Stimulated activated CD4-positive, alpha-beta T cell treated with anti-CD3 and anti-CD28 coated beads, Interleukin-15, amount 100 ng/mL, for 1 hour (primary cell): ENCODE data around the gene RETREG3.
"Not testable (repeated sequence)": the region's sequence is repeated elsewhere in the genome, so short reads cannot be mapped to it uniquely, and the experiment has no call there.

Experiments used
- DNase-seq, 2 donors: peaks; one replicate each; pipeline ENCODE4 v3.0.0-alpha.2; 2020; ENCODE audit warnings: low read depth in 1 of 2, low spot score in 1 of 2

Gene RETREG3, protein sequence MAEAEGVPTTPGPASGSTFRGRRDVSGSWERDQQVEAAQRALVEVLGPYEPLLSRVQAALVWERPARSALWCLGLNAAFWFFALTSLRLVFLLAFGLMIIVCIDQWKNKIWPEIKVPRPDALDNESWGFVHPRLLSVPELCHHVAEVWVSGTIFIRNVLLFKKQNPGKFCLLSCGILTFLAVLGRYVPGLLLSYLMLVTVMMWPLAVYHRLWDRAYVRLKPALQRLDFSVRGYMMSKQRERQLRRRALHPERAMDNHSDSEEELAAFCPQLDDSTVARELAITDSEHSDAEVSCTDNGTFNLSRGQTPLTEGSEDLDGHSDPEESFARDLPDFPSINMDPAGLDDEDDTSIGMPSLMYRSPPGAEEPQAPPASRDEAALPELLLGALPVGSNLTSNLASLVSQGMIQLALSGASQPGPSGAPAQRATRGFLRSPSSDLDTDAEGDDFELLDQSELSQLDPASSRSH

DNA sequence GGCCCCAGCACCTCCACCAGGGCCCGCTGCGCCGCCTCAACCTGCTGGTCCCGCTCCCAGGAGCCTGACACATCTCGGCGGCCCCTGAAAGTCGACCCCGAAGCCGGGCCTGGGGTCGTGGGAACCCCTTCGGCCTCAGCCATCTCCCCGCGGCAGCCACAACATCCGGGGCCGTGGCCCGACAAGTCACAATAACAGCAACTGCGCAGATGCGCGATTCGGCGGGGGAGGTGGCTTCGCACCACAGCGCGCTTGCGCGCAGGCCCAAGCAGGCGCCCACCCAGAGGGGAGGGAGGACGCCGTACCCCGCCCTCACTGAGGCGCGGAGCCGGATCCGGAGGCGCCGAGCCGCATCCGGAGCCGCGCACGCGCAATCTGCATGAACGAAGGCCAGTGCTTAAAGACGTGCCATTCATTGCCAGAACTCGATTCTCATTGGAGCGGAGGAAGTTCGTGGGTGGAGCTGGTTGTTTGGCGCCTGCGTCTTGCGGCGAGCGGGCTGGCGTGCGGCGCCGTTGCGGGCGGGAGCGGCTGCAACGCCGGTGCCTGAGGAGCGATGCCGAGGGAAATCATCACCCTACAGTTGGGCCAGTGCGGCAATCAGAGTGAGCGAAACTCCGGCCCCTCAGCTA lies at the start of gene RETREG3, which contains the start of gene TUBG1:
Gene RETREG3 (minus strand): TSS at position 193 of the 632 bp plus-strand sequence. CDS start 50 bp downstream, at position 143.
Gene TUBG1 (plus strand): TSS at position 502 of the 632 bp plus-strand sequence. CDS start 55 bp downstream, at position 557.
- peak; percentile 98 to 99 for DNase-seq

DNA sequence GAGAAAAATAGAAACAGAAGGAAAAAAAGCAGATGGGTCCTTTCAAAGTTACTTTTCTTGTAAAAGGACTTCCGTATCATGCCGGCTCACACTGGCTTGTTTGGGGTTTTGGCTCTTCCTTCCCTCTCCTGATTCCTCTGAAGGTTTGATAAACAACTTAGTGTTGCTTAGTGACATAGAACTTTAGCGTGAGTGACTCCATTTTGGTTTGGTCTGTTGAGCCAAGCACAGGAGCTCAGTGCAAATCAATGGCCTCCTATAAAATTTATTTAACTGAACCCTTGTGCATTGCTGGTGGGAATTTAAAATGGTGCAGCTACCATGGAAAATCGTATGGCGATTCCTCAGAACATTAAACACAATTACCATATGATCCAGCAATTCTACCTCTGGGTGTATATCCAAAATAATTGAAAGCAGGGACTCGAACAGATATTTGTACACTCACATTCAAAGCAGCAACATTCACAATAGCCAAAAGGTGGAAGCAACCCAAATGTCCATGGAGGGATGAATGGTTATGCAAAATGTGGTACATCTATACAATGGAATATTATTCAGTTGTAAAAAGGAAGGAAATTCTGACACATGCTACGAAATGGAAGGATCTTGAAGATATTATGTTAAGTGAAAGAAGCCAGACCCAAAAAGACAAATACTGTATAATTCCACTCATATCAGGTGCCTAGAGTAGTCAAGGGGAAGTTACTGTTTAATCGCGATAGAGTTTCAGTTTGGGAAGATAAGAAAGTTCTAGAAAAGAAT lies 48.8 kb upstream of the RETREG3 start:
- DNase-seq: no peak

DNA sequence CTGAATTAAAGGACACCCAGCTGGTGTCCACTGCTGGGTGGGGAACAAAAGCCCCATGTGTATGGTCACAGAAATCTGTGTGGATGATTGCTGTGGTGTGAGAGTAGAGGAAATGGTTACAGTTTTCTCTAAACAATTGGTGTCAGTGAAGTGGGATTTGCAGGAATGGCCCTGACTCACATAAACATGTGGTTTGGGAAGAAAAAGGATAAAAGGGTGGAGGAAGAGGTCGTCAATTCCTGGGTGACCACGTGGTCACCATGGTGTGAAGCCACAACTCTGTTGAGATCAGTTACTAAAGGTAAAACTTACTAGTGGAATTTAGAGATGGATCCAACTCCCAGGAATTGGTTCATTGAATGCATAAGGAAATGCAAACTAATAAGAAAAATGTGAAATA lies 46.4 kb upstream of the RETREG3 start:
- DNase-seq: no peak

DNA sequence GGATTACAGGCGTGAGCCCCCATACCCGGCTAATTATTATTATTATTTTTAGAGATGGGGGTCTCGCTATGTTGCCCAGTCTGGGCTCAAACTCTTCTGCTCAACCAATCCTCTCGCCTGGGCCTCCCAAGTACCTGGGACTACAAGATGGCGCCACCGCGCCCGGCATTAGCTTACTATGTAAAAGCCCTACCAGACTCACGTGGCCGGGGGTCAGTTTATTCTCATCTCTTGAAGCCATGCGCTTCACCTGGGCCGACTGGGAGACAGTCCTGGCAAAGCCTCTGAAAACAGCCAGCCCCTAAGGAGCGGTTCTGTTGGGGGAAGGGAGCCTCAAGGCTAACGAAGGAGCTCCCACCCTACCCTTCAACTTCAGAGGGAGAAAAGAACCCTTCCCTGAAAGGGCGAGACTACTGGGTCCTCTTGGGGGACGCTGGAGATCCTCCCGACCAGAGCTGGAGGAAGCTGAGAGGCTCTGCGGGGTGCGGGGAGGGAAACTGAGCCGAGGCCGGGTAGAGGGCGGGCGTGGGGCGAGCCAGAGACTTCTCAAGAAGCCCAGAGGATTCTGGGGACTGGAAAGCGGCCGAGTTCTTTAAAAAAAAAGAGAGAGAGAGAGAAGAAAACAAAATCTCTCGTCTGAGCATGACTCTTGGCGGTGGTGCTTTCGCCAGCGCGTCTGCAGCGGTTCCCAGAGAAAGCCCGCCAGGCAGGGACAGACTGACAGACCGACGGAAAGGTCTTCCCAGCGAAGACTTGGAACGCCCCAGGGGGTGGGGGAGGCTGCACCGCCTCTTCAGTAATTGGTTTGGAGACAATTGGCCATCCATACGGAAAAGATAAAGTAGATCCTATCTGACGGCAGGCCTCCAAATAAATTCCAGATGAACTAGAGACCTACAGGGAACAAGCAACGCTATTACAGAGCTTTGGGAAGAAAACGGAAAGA lies 44.3 kb upstream of the RETREG3 start:
- DNase-seq: no peak

DNA sequence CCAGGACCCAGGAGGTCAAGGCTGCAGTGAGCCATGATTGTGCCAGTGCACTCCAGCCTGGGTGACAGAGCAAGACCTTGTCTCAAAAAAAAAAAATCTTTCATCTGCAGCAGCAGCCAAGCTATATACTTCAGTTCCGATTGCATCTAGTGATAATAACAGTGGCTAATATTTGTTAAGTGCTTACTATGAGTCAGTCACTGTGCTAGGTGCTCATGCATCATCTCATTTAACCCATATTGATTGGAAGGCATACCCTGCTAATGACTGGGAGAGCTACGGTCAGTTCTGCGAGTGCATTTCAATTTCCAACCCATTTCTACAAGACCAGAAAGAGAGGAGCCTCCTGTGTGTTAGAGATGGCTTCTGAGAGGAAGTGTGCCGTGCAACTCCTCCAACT lies 42.2 kb upstream of the RETREG3 start:
- no peak for DNase-seq

DNA sequence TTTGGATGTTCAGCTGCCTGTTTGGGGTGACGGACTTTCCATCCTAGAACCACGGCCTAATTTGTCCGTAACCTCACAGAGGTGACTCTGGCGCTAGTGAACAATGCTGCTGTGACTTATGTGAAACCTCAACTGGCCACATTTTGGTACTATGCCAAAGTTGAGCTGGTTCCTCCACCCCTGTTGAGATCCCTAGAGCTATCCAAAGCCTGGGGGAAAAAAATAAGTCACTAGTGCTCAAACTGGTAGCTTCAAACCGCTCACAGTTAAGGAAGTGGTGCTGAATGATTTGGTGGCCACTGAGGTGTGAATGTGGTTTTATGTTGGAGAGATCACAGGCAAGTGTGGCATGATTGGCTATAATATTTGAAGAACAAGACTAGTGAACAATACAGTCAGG lies 38.6 kb upstream of the RETREG3 start:
- DNase-seq: no peak

DNA sequence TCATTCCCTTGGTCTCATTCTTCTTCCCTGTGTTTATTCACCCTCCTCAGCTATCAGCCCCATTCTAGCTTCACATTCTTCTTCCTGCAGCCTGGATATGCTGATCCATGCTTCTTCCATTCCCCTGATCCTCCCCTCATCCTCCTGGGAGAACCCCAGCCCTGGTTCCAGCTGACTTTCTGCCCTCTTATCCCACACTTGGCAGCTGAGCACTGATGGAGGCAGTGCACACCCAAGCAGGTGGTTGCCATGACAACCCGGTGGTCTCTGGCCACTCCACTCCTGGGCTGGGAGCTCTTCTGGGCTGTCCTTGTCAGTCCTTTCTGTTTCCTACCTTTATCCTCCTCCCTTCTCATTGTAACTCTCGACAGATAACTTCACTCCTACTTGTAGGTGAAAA lies 33.2 kb upstream of the RETREG3 start:
- no peak for DNase-seq

DNA sequence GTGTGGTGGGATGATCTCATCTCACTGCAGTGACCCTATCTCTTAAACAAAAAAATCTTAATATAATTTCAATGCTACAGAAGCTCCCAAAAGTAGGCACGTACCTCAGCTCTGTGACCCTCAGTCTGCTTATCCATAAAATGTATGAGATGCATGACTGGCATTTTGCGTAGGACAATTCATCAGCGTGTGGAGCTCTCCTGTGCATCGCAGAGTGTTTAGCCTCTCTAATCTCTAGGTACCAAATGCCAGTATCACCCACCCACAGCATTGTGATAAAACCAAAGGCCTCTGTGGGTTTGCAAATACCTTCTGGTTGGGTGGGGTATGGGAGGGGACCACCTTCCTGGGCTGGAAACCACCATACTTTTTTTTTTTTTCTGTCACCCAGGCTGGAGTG lies 30.9 kb upstream of the RETREG3 start:
- no peak for DNase-seq

DNA sequence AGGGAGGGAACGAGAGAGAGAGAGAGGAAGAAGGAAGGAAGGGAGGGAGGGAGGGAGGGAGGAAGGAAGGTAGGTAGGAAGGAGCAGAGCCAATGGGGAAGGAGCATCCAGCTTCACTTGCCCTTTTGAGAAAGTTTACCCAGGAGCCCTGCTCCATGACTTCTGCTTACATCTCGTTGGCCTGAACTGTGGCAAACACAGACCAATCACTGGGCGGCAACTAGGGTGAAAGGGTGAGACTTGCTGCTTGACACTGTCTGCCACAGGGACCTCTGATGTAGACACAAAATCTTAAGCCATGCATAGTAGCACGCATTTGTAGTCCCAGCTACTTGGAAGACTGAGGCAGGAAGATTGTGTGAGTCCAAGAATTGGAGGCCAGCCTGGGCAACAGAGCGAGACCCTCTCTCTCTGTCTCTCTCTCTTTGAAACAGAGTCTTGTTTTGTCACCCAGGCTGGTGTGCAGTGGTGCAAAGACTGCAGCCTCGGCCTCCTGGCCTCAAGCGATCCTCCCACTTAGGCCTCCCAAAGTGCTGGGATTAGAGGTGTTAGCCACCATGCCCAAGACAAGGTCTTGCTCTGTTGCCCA lies 30.4 kb upstream of the RETREG3 start:
- DNase-seq: no peak

DNA sequence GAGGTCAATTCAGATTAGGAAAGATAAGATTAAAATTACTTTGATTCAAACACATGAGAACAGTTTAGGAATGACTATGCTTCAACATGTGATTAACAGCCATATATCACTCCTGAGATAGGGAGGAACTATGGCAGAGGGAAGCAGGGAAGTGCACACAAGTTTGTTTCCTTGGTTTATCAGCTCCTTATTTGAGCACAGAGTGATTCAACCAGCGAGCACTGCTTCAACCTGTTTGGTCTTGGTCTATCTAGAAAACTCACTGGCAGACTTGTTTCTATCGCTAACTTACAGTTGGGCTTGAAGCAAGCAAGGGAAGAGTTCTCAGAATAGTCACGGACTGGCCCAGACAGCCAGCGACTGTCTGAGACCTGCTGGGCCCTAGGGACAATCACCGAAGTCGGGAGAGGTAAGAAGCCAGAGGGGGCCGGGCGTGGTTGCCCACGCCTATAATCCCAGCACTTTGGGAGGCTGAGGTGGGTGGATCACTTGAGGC lies 23.8 kb upstream of the RETREG3 start:
- DNase-seq: no peak

DNA sequence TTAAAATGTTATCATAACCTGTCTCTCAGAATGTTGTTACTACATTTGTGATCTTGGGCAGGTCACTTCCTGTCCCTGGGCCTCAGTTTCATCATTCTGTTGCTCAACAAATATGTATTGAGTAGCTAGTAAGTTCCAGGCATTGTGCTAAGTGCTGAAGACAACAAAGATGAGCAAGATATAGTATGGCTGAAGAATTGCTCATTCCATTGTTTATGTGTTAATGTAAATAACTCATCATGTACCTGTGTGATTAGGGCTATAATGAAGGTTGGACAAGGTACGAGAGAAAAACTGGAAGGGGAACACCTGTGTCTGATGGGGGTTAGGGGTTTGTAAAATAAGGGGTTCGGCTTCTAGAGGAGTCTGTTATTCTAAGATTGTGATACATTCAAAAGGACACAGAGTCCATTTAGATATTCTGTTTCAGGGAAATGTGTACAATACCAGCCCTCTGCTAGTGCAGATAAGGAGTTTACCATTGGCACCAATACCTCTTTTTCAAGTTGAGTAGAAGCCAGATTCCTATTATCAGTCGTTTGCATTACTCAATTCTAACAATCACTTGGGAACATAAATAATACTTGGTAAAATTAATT lies 20.3 kb upstream of the RETREG3 start:
- no peak for DNase-seq

DNA sequence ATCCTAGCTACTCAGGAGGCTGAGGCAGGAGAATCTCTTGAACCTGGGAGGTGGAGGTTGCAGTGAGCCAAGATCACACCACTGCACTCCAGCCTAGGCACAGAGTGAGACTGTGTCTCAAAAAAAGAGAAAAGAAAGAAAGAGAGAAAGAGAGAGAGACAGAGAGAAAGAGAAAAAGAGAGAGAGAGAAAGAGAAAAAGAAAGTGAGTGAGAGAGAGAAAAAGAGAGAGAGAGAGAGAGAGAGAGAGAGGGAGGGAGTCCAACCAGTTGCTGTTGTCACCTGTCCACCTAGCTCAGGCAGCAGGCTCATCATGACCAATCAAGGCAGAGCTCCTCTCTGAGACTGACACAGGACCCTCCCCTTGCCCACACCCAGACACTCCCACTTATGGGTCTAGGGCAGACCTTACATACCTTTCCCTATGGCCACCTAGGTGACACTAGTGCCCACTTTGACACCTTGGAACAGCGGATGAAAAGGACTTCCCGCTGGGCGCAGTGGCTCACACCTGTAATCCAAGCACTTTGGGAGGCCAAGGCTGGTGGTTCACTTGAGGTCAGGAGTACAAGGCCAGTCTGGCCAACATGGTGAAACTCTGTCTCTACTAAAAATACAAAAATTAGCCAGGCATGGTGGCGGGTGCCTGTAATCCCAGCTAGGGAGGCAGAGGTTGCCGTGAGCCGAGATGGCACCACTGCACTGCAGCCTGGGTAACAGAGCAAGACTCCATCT lies 18.0 kb upstream of the RETREG3 start:
- DNase-seq: not testable (repeated sequence)

DNA sequence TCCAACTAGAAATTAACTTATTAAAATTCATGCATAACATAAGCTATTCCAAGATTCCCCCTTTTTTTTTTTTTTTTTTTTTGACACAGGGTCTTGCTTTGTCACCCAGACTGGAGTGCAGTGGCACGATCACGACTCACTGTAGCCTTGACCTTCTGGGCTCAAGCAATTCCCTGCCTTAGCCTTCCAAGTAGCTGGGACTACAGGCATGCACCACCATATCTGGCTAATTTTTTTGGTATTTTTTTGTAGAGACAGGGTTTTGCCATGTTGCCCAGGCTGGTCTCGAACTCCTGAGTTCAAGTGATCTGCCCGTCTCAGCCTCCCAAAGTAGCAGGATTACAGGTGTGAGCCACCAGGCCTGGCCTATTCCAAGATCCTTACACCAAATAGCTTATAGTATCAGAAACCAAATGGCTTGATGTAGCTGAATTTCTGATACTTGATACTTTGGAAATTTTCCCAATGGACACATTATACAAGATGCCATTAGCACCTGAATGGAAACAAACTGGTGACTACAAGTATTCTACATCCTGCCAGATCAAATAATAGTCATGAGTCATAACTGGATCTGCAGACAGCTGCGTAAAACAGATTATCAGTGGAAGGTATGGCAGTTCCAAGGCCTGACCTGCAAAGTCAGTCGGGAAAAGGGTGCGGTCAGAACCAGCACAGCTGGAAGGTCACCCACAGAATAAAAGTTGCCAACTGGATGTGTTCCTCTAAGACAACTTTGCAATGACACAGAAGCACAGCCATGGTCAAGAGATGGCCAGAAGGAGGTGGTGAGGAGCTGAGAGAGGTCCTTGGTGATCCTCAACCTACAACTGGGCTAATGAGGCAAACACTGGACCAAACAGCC lies 14.8 kb upstream of the RETREG3 start:
- DNase-seq: no peak

DNA sequence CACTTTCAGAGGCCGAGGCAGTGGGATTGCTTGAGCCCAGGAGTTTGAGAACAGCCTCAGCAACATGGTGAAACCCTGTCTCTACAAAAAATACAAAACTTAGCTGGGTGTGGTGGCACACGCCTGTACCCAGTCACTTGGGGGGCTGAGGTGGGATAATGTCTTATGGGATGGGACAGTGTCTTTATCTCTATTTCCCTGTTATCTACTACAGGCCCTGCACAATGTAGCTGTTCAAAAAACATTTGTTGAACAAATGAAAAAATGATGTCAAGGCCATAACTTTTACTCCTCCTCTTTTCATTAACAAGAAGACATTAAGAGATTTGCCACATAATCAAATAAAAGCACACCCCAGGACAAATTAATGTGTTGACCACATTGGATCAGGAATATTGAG lies 14.1 kb upstream of the RETREG3 start:
- no peak for DNase-seq

DNA sequence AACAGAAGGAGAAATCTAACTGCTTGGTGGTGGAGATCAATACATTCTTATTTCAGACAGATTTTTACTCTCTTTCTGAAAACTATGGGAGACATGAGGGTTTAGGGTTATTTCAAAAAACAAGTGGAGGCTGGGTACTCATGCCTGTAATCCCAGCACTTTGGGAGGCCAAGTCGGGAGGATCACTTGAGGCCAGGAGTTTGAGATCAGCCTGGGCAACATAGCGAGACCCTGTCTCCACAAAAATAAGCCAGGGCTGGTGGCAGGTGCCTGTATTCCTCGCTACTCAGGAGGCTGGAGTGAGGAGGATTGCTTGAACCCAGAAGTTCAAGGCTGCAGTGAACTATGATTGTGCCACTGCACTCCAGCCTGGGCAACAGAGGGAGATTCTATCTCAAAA lies 12.8 kb upstream of the RETREG3 start:
- not testable (repeated sequence) for DNase-seq

DNA sequence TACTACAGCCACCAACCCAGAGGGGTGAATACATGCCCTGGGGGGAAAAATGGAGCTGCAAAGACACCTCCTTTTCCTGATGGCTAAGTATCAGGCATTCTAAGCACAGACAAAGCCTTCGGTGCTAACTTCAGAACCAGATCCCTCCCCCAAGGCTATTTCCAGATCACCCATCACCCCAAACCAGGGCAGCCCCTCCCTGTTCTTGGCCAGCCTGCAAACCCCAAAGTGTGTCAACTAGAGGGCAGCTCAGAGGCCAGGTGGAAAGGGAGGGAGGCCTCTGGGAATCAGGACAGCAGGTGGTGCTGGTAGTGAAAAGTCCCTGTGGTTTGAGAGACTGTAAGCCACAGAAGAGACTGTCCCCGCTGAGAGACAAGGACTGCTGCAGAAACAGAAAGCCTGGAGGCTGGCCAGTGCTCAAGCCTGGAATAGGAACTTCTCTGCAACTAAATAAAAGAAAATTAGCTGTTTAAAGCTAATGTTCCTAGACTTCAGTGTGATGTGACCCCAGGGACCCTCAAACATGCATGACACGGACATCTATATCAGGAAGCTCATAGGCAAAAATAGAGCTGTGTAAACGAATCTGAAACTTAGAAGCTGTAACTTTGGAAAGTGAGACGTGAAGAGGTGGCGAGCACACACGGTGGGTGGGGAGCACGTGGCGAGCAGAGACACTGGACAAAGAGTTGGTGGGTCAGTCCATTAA lies 9.4 kb upstream of the RETREG3 start:
- no peak for DNase-seq

DNA sequence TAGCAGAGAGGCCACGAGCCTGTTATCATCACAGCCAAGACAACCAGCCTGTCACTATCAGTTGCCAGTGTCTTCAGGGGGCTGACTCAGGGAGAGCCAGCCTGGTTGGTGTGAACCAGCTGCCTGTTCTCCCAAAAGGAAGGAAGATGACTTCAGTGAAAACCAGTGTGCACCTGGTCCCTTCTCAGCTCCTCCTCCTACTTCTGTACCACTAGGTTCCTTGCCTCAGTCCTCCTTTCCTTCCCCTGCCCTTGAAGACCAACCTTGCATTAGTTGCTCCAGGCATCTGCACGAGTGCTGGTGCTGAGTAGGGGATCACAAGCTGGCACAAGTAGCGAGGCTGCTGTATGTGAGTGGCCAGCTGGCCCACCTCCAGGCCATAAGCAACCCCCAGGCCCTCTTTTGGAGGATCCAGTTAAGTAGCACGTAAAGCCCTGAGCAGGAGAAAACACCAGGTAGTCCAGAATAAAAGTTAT lies 8.8 kb upstream of the RETREG3 start:
- no peak for DNase-seq
